Keratinocyte (primary cell): ENCODE measurements around the gene MACF1. TPM values are rescaled to one million over a fixed set of nuclear protein-coding genes. Genes with fewer than 3 reads are reported as not detected.

Experiments
- DNase-seq: peaks from one replicate; pipeline ENCODE4 v3.0.0-alpha.2; 2011; ENCODE audit warnings: low read depth, missing footprints, low spot score
- FAIRE-seq: peaks from 2 replicates; lab custom pipeline; 2011; peaks lifted over from hg19 to GRCh38; lab: Jason Lieb, UNC
- H2AFZ ChIP-seq: 2 replicates; pipeline ENCODE4 v1.6.0; 2012; ENCODE audit warnings: low read length, control low read depth, inconsistent platforms; ENCODE audit not compliant: control insufficient read depth
- H3K27ac ChIP-seq: 2 replicates; pipeline ENCODE4 v1.5.1; 2011; ENCODE audit warnings: low read length; ENCODE audit not compliant: control insufficient read depth, insufficient read depth
- H3K27me3 ChIP-seq: 3 replicates; pipeline ENCODE4 v1.6.0; 2011; ENCODE audit warnings: low read length; ENCODE audit not compliant: control insufficient read depth, insufficient read depth; ENCODE audit errors: extremely low read depth
- H3K36me3 ChIP-seq, 2 experiments: 2 replicates in 1 of 2; 3 replicates in 1 of 2; pipeline ENCODE4 v1.5.1; 2011; ENCODE audit warnings: low read length in 2 of 2, mild to moderate bottlenecking in 1 of 2; ENCODE audit not compliant: control insufficient read depth in 2 of 2, insufficient read depth in 2 of 2; ENCODE audit errors: extremely low read depth in 1 of 2
- H3K4me1 ChIP-seq: 3 replicates; pipeline ENCODE4 v1.5.1; 2011; ENCODE audit warnings: low read length; ENCODE audit not compliant: control insufficient read depth, insufficient read depth; ENCODE audit errors: extremely low read depth
- H3K4me2 ChIP-seq: 3 replicates; pipeline ENCODE4 v1.6.0; 2011; ENCODE audit warnings: low read depth, low read length; ENCODE audit not compliant: control insufficient read depth, insufficient read depth; ENCODE audit errors: extremely low read depth
- H3K4me3 ChIP-seq, 3 experiments: fragments of 200-600 bp in 1 of 3; sonication (generic) in 1 of 3; 2 replicates in 2 of 3; 3 replicates in 1 of 3; pipeline ENCODE4 v1.5.1; 2011 to 2016; ENCODE audit warnings: low read length in 3 of 3, mild to moderate bottlenecking in 3 of 3, control low read depth in 2 of 3, inconsistent platforms in 1 of 3, low read depth in 1 of 3, mixed read lengths in 1 of 3, mixed run types in 1 of 3, moderate library complexity in 1 of 3; ENCODE audit not compliant: control insufficient read depth in 2 of 3, insufficient read depth in 2 of 3; ENCODE audit errors: extremely low read depth in 1 of 3
- H3K79me2 ChIP-seq: 2 replicates; pipeline ENCODE4 v1.6.0; 2012; ENCODE audit warnings: low read length; ENCODE audit not compliant: control insufficient read depth, insufficient read depth
- H3K9ac ChIP-seq: 3 replicates; pipeline ENCODE4 v1.6.0; 2011; ENCODE audit warnings: low read length; ENCODE audit not compliant: control insufficient read depth, insufficient read depth; ENCODE audit errors: extremely low read depth
- H3K9me1 ChIP-seq: 3 replicates; pipeline ENCODE4 v1.6.0; 2011; ENCODE audit warnings: low read length; ENCODE audit not compliant: control insufficient read depth, insufficient read depth; ENCODE audit errors: extremely low read depth
- H3K9me3 ChIP-seq: 2 replicates; pipeline ENCODE4 v1.5.1; 2012; ENCODE audit warnings: low read depth, low read length; ENCODE audit not compliant: control insufficient read depth
- H4K20me1 ChIP-seq: 3 replicates; pipeline ENCODE4 v1.6.0; 2011; ENCODE audit warnings: low read length; ENCODE audit not compliant: control insufficient read depth, insufficient read depth; ENCODE audit errors: extremely low read depth
- CTCF ChIP-seq, 3 experiments: IDR thresholded peaks in 1 of 3; conservative IDR thresholded peaks in 1 of 3; optimal IDR thresholded peaks in 1 of 3; 2 replicates in 2 of 3; 3 replicates in 1 of 3; pipeline versions ENCODE3 to v1.5.1; 2011; ENCODE audit warnings: low read length in 3 of 3, mild to moderate bottlenecking in 3 of 3, moderate library complexity in 2 of 3, control low read depth in 1 of 3, inconsistent platforms in 1 of 3; ENCODE audit not compliant: insufficient read depth in 2 of 3; ENCODE audit errors: extremely low read depth in 1 of 3
- EZH2 ChIP-seq: IDR thresholded peaks from one replicate; pipeline ENCODE4 v1.6.1; 2012; ENCODE audit warnings: inconsistent platforms, mild to moderate bottlenecking, low read length, moderate library complexity
- dilution Hi-C: fragments of 300-500 bp; cut with MboI; formaldehyde crosslinking; loops from one replicate; pipeline ENCODE4 v1.7.0; 2020; ENCODE audit warnings: low sequenced_read_pairs; ENCODE audit not compliant: extremely low pct_ligation_motif_present
- polyA plus RNA-seq, 5 experiments: library from polyadenylated mRNA; depleted of rRNA in 3 of 5; stranded (reverse) in 3 of 5; stranded (forward) in 1 of 5; unstranded in 1 of 5; fragments of >200 nt; gene quantifications; 1 replicate in 1 of 5; 2 replicates in 3 of 5; 3 replicates in 1 of 5; pipeline versions ENCODE4 v1.2.1 to v1.2.3, GENCODE V29; 2011 to 2012; ENCODE audit warnings: missing spikeins in 2 of 5, low read depth in 1 of 5, low replicate concordance in 1 of 5

MACF1 gene
- polyA plus RNA-seq, 1 donor (not counting 4 experiments of a cell fraction or from before 2014, with no cell fraction given) = 111 TPM

GRCh38 chr1:39425634-39426033 is 221.1 kb downstream of the MACF1 start:
- FAIRE-seq (no peak), DNase-seq (no peak)
- Histone ChIP-seq H3K36me3 (peaks cover 17 to 18% of the 10 kb centered on the region in 2 experiments), H3K9me3 (no peaks in the 10 kb centered on the region), H3K27me3 (no peaks in the 10 kb centered on the region), H3K4me1 (no peaks in the 10 kb centered on the region), H4K20me1 (no peaks in the 10 kb centered on the region), H3K27ac (no peak overlapping the region), H3K4me2 (no peak overlapping the region), H3K9ac (no peak overlapping the region), H3K4me3 (no peak overlapping the region), H3K9me1 (no peaks in the 10 kb centered on the region), H3K79me2 (no peaks in the 10 kb centered on the region), H2AFZ (no peak overlapping the region)
- TF ChIP-seq EZH2 (no peak), CTCF (optimal IDR thresholded peaks at IDR 0.05 in 1 of 3, IDR thresholded peaks at IDR 0.05 in 1 of 3, conservative IDR thresholded peaks at IDR 0.05 in 1 of 3; ENCODE audit: extremely low read depth in 1 of 3, insufficient read depth in 2 of 3, low read length in 3 of 3) (no peak)
- dilution Hi-C loops = no loop called here

- Histone ChIP-seq H3K27ac (no peak overlapping the region), H3K9me3 (no peaks in the 10 kb centered on the region), H2AFZ (no peak overlapping the region), H3K27me3 (no peaks in the 10 kb centered on the region), H3K9ac (no peak overlapping the region), H3K4me2 (no peak overlapping the region), H3K79me2 (no peaks in the 10 kb centered on the region), H3K36me3 (peaks cover 20 to 21% of the 10 kb centered on the region in 2 experiments), H4K20me1 (no peaks in the 10 kb centered on the region), H3K4me3 (no peak overlapping the region), H3K9me1 (no peaks in the 10 kb centered on the region), H3K4me1 (no peaks in the 10 kb centered on the region)
- FAIRE-seq = no peak
- dilution Hi-C loops = no loop called here
- no peak for DNase-seq
- TF ChIP-seq CTCF (optimal IDR thresholded peaks at IDR 0.05 in 1 of 3, IDR thresholded peaks at IDR 0.05 in 1 of 3, conservative IDR thresholded peaks at IDR 0.05 in 1 of 3; ENCODE audit: extremely low read depth in 1 of 3, insufficient read depth in 2 of 3, low read length in 3 of 3) = no peak
- no peak for TF ChIP-seq EZH2
These were observed 221.9 kb downstream of the MACF1 start for GRCh38 chr1:39426346-39426745.
